Muscle of arm (tissue), 14 donors: ENCODE measurements around the gene NUDT4B. TPM values are rescaled to one million over a fixed set of nuclear protein-coding genes. Genes with fewer than 3 reads are reported as not detected.
"Not testable (repeated sequence)": the region's sequence is repeated elsewhere in the genome, so short reads cannot be mapped to it uniquely, and the experiment has no call there.

Experiments
- DNase-seq: peaks from one replicate; pipeline ENCODE4 v3.0.0-alpha.2; 2013
- long read RNA-seq, 11 donors: transcript quantifications; one replicate each; lab custom pipeline, GENCODE V29; 2026
- polyA plus RNA-seq, 12 donors: library from polyadenylated mRNA; unstranded; fragments of 120-200 nt; gene quantifications; one replicate each; pipeline ENCODE4 v1.2.1, GENCODE V29; 2013; ENCODE audit not compliant: insufficient read length in 12 of 12

NUDT4B gene
- 1 to 10 TPM in 4 of 12 donors, under 1 TPM in 4, not detected in 4; 0.50 to 9.8 (median 0.96) TPM for polyA plus RNA-seq
- long read RNA-seq, donor 1, partial matches to known transcripts, result 0 of 2 reads
- long read RNA-seq, donor 1, other reads (novel, unspliced or antisense), result 0 of 2 reads
- long read RNA-seq, donor 2, partial matches to known transcripts, result 0 of 4 reads
- long read RNA-seq, donor 2, other reads (novel, unspliced or antisense), result 0 of 4 reads
- long read RNA-seq, donor 3, partial matches to known transcripts, result 0 of 2 reads
- long read RNA-seq, donor 3, other reads (novel, unspliced or antisense), result 0 of 2 reads
- long read RNA-seq, donor 4, partial matches to known transcripts, result 0 of 1 reads
- long read RNA-seq, donor 4, other reads (novel, unspliced or antisense), result 0 of 1 reads
- long read RNA-seq, donor 5, partial matches to known transcripts, result 0 of 2 reads
- long read RNA-seq, donor 5, other reads (novel, unspliced or antisense), result 0 of 2 reads
- long read RNA-seq, donor 6, partial matches to known transcripts, result 0 of 2 reads
- long read RNA-seq, donor 6, other reads (novel, unspliced or antisense), result 0 of 2 reads
- long read RNA-seq, donor 7, partial matches to known transcripts, result 0 of 1 reads
- long read RNA-seq, donor 7, other reads (novel, unspliced or antisense), result 0 of 1 reads
- long read RNA-seq, donor 8, partial matches to known transcripts, result 0 of 2 reads
- long read RNA-seq, donor 8, other reads (novel, unspliced or antisense), result 0 of 2 reads
- long read RNA-seq, donor 9, partial matches to known transcripts, result 0 of 3 reads
- long read RNA-seq, donor 9, other reads (novel, unspliced or antisense), result 0 of 3 reads
- long read RNA-seq, donor 10, result 0 reads
- long read RNA-seq, donor 11, partial matches to known transcripts, result 0 of 1 reads
- long read RNA-seq, donor 11, other reads (novel, unspliced or antisense), result 0 of 1 reads

DNA sequence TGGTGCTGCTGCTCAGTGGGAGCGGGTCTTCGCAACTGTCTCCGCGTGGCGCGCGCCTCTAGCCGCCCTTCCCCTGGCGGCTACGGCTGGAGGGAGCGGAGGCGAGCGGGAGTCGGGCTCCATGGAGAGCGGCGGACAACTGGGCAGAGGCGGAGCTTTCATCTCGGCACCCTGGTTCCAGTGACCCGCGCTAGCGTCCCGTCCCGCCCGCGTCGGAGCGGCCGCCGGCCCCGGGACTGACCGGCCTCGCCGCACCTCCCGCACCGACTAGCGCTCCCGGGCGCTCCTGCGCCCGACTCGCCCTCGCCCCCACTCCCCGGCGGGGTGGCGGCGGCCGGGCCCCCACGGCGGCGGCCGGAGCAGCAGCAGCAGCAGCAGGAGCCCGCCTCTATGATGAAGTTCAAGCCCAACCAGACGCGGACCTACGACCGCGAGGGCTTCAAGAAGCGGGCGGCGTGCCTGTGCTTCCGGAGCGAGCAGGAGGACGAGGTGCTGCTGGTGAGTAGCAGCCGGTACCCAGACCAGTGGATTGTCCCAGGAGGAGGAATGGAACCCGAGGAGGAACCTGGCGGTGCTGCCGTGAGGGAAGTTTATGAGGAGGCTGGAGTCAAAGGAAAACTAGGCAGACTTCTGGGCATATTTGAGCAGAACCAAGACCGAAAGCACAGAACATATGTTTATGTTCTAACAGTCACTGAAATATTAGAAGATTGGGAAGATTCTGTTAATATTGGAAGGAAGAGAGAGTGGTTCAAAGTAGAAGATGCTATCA, at the start of gene NUDT4B:
Gene NUDT4B (plus strand): TSS at position 212 of the 772 bp plus-strand sequence. CDS start 179 bp downstream, at position 391.
- not testable (repeated sequence) for DNase-seq

- not testable (repeated sequence) for DNase-seq
These were observed 49.2 kb upstream of the NUDT4B start for GRCh38 chr1:148699357-148699756.

DNA sequence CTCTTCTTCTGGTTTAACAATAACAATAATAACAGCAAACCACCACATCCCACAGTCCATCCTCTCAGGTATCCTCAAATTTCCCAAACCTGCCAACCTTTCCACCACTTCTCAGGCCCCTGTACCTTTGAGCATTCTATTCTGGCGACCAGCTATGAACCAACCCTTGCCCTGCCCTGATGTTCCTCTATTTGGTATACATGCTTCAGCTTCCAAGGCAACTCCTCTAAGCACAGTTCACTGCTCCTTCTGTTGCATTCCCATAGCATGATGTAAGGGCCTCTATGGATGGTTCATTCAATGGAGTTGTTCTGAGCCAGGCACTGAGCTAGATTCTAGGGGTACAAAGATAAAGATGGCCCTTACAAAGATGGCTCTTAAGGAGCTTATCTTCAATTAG, 46.3 kb upstream of the NUDT4B start:
- not testable (repeated sequence) for DNase-seq

DNA sequence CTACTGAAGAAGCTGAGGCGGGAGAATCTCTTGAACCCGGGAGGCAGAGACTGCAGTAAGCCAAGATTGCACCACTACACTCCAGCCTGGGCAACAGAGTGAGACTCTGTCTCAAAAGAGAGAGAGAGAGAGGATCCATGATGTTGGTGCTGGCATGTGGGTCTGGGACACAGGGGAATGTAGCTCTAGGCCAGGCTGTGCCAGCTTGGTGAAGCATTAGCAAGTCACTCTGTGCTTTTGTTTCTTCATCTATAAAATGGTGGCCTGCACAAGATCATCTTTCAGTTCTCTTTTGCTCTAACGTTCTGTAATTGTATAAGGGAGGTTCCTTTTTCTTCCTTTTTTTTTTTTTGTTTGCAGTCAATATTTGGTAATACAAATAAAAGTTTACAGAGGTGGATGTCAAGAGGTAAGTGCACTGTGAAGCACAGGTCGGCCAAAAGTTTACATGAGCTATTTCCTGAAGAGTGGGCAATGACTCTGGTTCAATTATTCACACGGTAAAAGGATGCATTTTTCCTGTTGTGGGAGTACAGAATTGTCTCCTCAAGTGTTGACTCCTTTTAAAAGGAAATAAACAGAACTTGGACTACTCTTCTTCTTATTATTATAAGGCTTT, 44.5 kb upstream of the NUDT4B start:
- not testable (repeated sequence) for DNase-seq

GRCh38 chr1:148705316-148705948, 43.1 kb upstream of the NUDT4B start:
- DNase-seq, result not testable (repeated sequence)

DNA sequence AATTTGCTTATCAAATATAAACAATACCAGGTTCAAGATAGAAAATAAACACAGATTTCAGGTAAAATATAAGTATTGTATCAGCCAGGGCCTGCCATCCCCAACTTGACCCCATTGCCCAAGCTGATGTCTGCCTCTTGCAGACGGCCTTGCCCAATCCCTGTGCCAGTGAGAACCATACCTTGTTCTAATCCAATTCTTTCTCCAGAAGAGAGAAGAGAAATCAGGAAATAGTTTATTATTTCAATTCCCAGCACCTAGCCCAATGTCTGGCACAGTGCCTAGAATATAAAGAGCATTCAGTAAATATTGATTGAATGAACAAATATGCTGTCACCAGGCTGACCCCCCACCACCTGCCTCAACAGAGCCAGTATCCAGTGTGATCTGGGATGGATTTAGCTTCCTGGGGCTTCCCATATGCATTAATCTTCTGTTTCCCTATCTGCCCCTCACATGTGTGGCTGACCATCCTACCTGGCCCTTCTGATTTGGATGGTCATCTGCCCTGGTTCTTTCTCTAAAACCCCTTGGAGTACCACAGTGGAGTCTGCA, 39.7 kb upstream of the NUDT4B start:
- DNase-seq, result not testable (repeated sequence)

GRCh38 chr1:148710772-148711523, 37.6 kb upstream of the NUDT4B start:
- DNase-seq, result not testable (repeated sequence)

GRCh38 chr1:148712353-148712752, 36.2 kb upstream of the NUDT4B start:
- DNase-seq, result not testable (repeated sequence)

GRCh38 chr1:148715518-148715917, 33.1 kb upstream of the NUDT4B start:
- not testable (repeated sequence) for DNase-seq

- not testable (repeated sequence) for DNase-seq
These were observed 31.5 kb upstream of the NUDT4B start for GRCh38 chr1:148716966-148717520.

DNA sequence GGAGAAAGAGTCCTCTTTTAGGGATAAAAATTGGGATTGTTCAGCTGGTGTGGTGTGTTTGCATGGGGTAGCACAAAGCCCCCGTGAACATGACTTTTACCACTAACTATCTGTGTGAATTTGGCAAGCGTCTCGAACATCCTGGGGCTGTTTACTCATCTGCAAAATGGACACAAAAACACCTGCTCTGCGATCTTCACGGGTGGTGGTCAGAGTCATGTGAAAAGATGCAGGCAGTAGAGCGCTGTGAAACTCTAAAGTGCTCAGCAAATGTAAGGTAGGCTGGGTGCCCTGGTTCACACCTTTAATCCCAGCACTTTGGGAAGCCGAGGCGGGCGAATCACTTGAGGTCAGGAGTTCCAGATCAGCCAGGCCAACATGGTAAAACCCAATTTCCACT, 27.7 kb upstream of the NUDT4B start:
- not testable (repeated sequence) for DNase-seq

- not testable (repeated sequence) for DNase-seq
These were observed 25.8 kb upstream of the NUDT4B start for GRCh38 chr1:148722758-148723157.

GRCh38 chr1:148723515-148723914, 25.1 kb upstream of the NUDT4B start:
- not testable (repeated sequence) for DNase-seq

GRCh38 chr1:148724872-148725271, 23.7 kb upstream of the NUDT4B start:
- not testable (repeated sequence) for DNase-seq

DNA sequence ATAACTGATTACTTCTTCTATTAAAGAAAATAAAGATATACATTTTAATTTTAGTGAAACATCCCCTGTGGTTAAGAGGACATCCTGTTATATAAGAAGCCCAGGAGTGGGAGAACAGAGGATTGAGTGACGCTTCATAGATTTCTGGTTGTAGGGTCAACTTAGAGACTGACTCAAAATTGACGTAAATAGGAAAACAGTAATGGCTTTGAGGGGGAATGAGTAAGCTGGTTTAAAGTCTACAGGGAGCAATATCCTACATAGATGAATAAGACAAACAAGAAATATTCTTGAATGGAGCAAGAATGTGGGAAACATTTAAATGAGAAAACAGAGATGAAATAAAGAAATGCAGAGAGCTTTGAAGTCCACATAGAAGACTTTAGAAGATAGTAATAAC, 20.7 kb upstream of the NUDT4B start:
- not testable (repeated sequence) for DNase-seq

GRCh38 chr1:148729128-148729527, 19.4 kb upstream of the NUDT4B start:
- DNase-seq, result not testable (repeated sequence)

GRCh38 chr1:148729541-148729940, 19.0 kb upstream of the NUDT4B start:
- DNase-seq, result not testable (repeated sequence)

DNA sequence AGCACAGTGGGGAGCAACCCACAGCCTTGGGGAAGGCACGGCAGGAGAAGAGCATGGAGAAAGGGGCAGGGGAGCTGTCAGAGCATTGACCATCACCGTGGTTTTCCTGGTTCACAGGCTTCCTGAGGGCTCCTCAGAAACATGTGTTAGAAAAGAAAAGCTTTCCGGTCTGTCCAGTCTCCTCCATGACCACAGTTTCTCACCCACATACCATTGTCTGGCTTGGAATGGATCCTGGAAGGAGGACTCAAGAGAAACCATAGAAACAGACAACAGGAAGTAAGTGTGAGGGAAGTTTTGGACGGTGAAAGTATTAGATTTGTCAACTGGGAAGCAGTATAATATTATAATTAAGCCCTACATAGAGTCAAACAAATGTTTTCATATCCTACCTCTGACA, 16.3 kb upstream of the NUDT4B start:
- DNase-seq, result not testable (repeated sequence)
